ENCODE results near the gene TMEM120B. TPM values are rescaled to one million over a fixed set of nuclear protein-coding genes. Genes with fewer than 3 reads are reported as not detected.

Gene TMEM120B
- total RNA-seq, 2 donors from 2014 or later, result 7.3 to 8.8 TPM

DNA sequence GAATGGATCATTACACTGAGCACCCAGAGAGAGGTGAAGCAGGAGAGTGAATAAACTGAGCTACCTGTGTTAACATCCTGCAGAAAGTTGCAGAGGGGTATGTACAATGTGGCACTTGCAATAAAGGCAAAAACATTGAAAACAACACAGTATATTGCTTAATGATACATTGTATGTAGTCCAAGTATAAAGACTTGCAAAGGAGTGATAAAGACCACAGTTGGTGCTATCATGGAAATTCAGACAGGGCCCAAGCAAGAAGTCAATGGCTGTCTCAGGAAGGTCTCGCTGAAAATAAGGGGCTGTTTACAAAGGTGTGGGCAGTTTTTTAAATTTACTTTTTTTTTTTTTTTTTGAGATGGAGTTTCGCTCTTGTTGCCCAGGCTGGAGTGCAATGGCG is 10.0 kb downstream of the TMEM120B start:
- H3K4me1 ChIP-seq (ENCODE audit: control insufficient read depth in 1 of 2, low read depth in 2 of 2), result no peaks in the 10 kb centered on the region
- DNase-seq (ENCODE audit: low spot score) (no peak), ATAC-seq (ENCODE audit: insufficient number of reproducible peaks, low FRiP score, low read depth) (no peak)
- TF ChIP-seq, protein P1, sequence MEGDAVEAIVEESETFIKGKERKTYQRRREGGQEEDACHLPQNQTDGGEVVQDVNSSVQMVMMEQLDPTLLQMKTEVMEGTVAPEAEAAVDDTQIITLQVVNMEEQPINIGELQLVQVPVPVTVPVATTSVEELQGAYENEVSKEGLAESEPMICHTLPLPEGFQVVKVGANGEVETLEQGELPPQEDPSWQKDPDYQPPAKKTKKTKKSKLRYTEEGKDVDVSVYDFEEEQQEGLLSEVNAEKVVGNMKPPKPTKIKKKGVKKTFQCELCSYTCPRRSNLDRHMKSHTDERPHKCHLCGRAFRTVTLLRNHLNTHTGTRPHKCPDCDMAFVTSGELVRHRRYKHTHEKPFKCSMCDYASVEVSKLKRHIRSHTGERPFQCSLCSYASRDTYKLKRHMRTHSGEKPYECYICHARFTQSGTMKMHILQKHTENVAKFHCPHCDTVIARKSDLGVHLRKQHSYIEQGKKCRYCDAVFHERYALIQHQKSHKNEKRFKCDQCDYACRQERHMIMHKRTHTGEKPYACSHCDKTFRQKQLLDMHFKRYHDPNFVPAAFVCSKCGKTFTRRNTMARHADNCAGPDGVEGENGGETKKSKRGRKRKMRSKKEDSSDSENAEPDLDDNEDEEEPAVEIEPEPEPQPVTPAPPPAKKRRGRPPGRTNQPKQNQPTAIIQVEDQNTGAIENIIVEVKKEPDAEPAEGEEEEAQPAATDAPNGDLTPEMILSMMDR (IDR thresholded peaks at IDR 0.05), result no peak
- no peaks in the 10 kb centered on the region for H3K36me3 ChIP-seq
- H3K9me3 ChIP-seq, result no peaks in the 10 kb centered on the region
- H3K27me3 ChIP-seq (replicated peaks; ENCODE audit: insufficient read depth), result no peaks in the 10 kb centered on the region
- no peak overlapping the region for H3K27ac ChIP-seq
- no peak overlapping the region for H3K4me3 ChIP-seq

DNA sequence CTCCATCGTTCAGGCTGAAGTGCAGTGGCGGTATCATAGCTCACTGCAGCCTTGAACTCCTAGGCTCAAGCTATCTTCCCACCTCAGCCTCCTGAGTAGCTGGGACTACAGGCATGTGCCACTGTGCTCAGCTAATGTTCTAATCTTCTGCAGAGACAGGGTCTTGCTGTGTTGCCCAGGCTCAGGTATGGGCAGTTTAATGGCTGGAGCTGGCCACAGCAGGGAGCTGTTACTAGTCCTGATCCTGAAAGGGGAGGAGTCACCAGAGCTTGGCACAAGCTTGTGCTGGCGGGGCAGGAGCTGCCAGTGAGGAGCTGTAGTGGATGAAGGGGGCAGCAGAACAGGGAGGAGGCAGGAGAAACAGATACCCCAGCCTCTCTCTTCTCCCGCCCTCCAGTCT is 10.6 kb downstream of the TMEM120B start:
- Histone ChIP-seq H3K27me3 (replicated peaks; ENCODE audit: insufficient read depth) (no peaks in the 10 kb centered on the region), H3K36me3 (no peaks in the 10 kb centered on the region), H3K4me3 (no peak overlapping the region), H3K27ac (no peak overlapping the region), H3K4me1 (ENCODE audit: control insufficient read depth in 1 of 2, low read depth in 2 of 2) (no peaks in the 10 kb centered on the region), H3K9me3 (no peaks in the 10 kb centered on the region)
- ATAC-seq (ENCODE audit: insufficient number of reproducible peaks, low FRiP score, low read depth) (no peak), DNase-seq (ENCODE audit: low spot score) (no peak)
- TF ChIP-seq, protein P1 (IDR thresholded peaks at IDR 0.05), result no peak

DNA sequence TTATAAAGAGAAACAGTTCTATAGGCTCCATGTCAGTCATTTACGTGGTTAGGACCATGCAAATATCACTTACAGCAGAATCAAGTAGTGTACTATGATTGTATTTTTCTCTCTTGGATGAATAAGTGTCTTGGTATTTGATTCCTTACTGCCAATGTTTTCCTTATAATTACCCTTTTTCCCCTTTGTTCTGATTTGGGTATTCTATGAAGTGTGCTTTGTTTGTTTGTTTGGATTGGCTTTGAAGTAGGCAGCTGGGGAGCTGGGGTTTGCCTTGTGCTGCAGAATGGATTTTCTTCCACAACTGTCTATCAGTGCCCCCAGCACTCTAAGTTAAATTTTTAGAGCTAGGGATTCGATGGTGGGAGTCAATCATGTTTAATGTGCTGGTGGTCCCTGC is 12.4 kb downstream of the TMEM120B start:
- no peaks in the 10 kb centered on the region for H3K27me3 ChIP-seq (replicated peaks; ENCODE audit: insufficient read depth)
- ATAC-seq (ENCODE audit: insufficient number of reproducible peaks, low FRiP score, low read depth), result no peak
- no peaks in the 10 kb centered on the region for H3K36me3 ChIP-seq
- DNase-seq (ENCODE audit: low spot score), result no peak
- TF ChIP-seq, protein P1 (IDR thresholded peaks at IDR 0.05), result no peak
- H3K4me1 ChIP-seq (ENCODE audit: control insufficient read depth in 1 of 2, low read depth in 2 of 2), result no peaks in the 10 kb centered on the region
- no peak overlapping the region for H3K27ac ChIP-seq
- no peaks in the 10 kb centered on the region for H3K9me3 ChIP-seq
- H3K4me3 ChIP-seq, result no peak overlapping the region

DNA sequence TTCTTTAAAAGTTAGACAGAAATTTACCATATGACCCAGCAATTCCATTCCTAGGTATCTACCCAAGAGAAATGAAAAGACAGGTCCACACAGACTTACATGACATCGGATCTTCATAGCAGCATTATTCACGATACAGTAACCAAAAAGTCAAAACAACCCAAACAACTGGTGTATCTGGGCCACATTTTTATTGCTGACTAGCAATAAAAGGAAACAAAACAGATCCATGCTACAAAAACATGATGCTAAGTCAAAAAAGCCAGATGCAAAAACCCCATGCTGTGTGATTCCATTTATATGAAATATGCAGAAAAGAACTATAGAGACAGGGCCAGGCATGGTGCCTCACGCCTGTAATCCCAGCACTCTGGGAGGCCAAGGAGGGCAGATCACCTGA is 12.9 kb downstream of the TMEM120B start:
- H3K4me1 ChIP-seq (ENCODE audit: control insufficient read depth in 1 of 2, low read depth in 2 of 2), result no peaks in the 10 kb centered on the region
- no peak for ATAC-seq (ENCODE audit: insufficient number of reproducible peaks, low FRiP score, low read depth)
- no peak overlapping the region for H3K4me3 ChIP-seq
- no peaks in the 10 kb centered on the region for H3K9me3 ChIP-seq
- H3K27ac ChIP-seq, result no peak overlapping the region
- DNase-seq (ENCODE audit: low spot score), result no peak
- H3K27me3 ChIP-seq (replicated peaks; ENCODE audit: insufficient read depth), result no peaks in the 10 kb centered on the region
- H3K36me3 ChIP-seq, result no peaks in the 10 kb centered on the region
- TF ChIP-seq, protein P1 (IDR thresholded peaks at IDR 0.05), result no peak

DNA sequence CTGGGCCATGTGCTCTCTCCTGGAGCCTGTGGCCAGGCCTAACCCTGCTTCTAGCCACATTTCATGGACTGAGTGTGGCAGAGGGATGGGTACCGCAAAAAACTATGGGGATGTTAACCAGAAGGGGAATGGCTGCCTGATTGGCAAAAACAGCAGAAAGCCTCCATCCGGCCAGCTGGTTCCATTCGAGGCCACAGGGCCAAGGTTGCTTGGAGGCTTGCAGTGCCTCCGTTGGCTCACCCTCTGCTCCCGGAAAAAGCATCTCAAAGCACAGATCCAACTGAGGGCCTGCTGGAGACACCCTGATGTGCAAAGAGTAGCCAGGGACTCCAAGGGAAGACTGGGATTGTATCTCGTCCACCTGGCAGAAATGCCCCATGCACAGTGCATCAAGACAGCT is 16.5 kb downstream of the TMEM120B start:
- no peak for DNase-seq (ENCODE audit: low spot score)

More for the DNA sequence above, 16.5 kb downstream of the TMEM120B start:
- H3K4me1 ChIP-seq (ENCODE audit: control insufficient read depth in 1 of 2, low read depth in 2 of 2), result no peaks in the 10 kb centered on the region
- no peak overlapping the region for H3K4me3 ChIP-seq
- H3K27me3 ChIP-seq (replicated peaks; ENCODE audit: insufficient read depth), result no peaks in the 10 kb centered on the region
- ATAC-seq (ENCODE audit: insufficient number of reproducible peaks, low FRiP score, low read depth), result no peak
- TF ChIP-seq, protein P1 (IDR thresholded peaks at IDR 0.05), result no peak
- H3K36me3 ChIP-seq, result no peaks in the 10 kb centered on the region
- no peaks in the 10 kb centered on the region for H3K9me3 ChIP-seq
- H3K27ac ChIP-seq, result no peak overlapping the region

Data from thoracic aorta (tissue), 2 donors.